MCF 10A (cell line): Measurements from ENCODE around the gene HECTD1. TPM values are rescaled to one million over a fixed set of nuclear protein-coding genes. Genes with fewer than 3 reads are reported as not detected.

Experiments
- BruUV-seq: library from RNA; stranded (reverse); fragments of 400-500 nt; replicated peaks from 2 replicates; lab custom pipeline; 2021; lab: Mats Ljungman, UMichigan
- CTCF ChIA-PET: fragments of 300-600 bp; sonication (Branson Sonifier 250); formaldehyde crosslinking; extraction: SDS; loops from one replicate; lab custom pipeline; 2021; ENCODE audit warnings: antibody characterized with exemption, inconsistent platforms; lab: Yijun Ruan, JAX
- POLR2A ChIA-PET: fragments of 300-600, 350-650 bp; sonication (Branson Sonifier 250); formaldehyde crosslinking; extraction: SDS; loops from one replicate; lab custom pipeline; 2020; ENCODE audit warnings: antibody characterized with exemption, inconsistent platforms; lab: Yijun Ruan, JAX
- DNase-seq: peaks from one replicate; pipeline ENCODE4 v3.0.0-alpha.2; 2018; ENCODE audit not compliant: unreplicated experiment
- H3K27ac Mint-ChIP-seq: one replicate; pipeline ENCODE4 v1.8.0; 2022; ENCODE audit warnings: mild to moderate bottlenecking, low read depth, mixed read lengths; ENCODE audit not compliant: unreplicated experiment
- H3K27me3 Mint-ChIP-seq: one replicate; pipeline ENCODE4 v1.8.0; 2022; ENCODE audit warnings: mixed read lengths; ENCODE audit not compliant: insufficient read depth, unreplicated experiment
- H3K36me3 Mint-ChIP-seq: one replicate; pipeline ENCODE4 v1.8.0; 2022; ENCODE audit warnings: mild to moderate bottlenecking, moderate library complexity, mixed read lengths; ENCODE audit not compliant: insufficient read depth, unreplicated experiment
- H3K4me1 Mint-ChIP-seq: one replicate; pipeline ENCODE4 v1.8.0; 2022; ENCODE audit warnings: mixed read lengths; ENCODE audit not compliant: insufficient read depth, unreplicated experiment
- H3K4me3 Mint-ChIP-seq: one replicate; pipeline ENCODE4 v1.8.0; 2022; ENCODE audit warnings: mild to moderate bottlenecking, moderate library complexity, mixed read lengths; ENCODE audit not compliant: unreplicated experiment
- H3K9me3 Mint-ChIP-seq: one replicate; pipeline ENCODE4 v1.8.0; 2022; ENCODE audit warnings: mixed read lengths; ENCODE audit not compliant: unreplicated experiment
- intact Hi-C: fragments of 100-400 bp; cut with micrococcal nuclease; formaldehyde crosslinking; loops from 2 replicates; pipeline ENCODE4 v1.14.1; 2022
- total RNA-seq: library from RNA; stranded (reverse); gene quantifications from 2 replicates; pipeline ENCODE4 v1.2.3, GENCODE V29; 2022
- TF ChIP-seq, protein P1 (sequence below): fragments of 200-600 bp; IDR thresholded peaks from one replicate; pipeline ENCODE4 v1.8.0; 2022; ENCODE audit warnings: antibody characterized with exemption, mild to moderate bottlenecking; ENCODE audit not compliant: unreplicated experiment

HECTD1 gene
- total RNA-seq, 1 experiment from 2014 or later, result 122 TPM

- TF ChIP-seq, protein P1, sequence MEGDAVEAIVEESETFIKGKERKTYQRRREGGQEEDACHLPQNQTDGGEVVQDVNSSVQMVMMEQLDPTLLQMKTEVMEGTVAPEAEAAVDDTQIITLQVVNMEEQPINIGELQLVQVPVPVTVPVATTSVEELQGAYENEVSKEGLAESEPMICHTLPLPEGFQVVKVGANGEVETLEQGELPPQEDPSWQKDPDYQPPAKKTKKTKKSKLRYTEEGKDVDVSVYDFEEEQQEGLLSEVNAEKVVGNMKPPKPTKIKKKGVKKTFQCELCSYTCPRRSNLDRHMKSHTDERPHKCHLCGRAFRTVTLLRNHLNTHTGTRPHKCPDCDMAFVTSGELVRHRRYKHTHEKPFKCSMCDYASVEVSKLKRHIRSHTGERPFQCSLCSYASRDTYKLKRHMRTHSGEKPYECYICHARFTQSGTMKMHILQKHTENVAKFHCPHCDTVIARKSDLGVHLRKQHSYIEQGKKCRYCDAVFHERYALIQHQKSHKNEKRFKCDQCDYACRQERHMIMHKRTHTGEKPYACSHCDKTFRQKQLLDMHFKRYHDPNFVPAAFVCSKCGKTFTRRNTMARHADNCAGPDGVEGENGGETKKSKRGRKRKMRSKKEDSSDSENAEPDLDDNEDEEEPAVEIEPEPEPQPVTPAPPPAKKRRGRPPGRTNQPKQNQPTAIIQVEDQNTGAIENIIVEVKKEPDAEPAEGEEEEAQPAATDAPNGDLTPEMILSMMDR, result no peak
- Mint-ChIP-seq H3K36me3 (no peaks in the 10 kb centered on the region), H3K4me3 (no peak overlapping the region), H3K27me3 (no peaks in the 10 kb centered on the region), H3K27ac (no peak overlapping the region), H3K9me3 (no peaks in the 10 kb centered on the region), H3K4me1 (peaks cover 6% of the 10 kb centered on the region)
- POLR2A ChIA-PET, result no interaction called here
- DNase-seq, result no peak
- CTCF ChIA-PET, result interaction anchor here (0.7 to 0.8 kb wide), 2 partner anchors 8 to 69 kb away, joined by 3 read pairs; no protein-coding TSS in a partner anchor
- BruUV-seq, result no TSS peak
- intact Hi-C loops, result no loop called here
These were observed 47.7 kb upstream of the HECTD1 start for GRCh38 chr14:31255286-31255685.

DNA sequence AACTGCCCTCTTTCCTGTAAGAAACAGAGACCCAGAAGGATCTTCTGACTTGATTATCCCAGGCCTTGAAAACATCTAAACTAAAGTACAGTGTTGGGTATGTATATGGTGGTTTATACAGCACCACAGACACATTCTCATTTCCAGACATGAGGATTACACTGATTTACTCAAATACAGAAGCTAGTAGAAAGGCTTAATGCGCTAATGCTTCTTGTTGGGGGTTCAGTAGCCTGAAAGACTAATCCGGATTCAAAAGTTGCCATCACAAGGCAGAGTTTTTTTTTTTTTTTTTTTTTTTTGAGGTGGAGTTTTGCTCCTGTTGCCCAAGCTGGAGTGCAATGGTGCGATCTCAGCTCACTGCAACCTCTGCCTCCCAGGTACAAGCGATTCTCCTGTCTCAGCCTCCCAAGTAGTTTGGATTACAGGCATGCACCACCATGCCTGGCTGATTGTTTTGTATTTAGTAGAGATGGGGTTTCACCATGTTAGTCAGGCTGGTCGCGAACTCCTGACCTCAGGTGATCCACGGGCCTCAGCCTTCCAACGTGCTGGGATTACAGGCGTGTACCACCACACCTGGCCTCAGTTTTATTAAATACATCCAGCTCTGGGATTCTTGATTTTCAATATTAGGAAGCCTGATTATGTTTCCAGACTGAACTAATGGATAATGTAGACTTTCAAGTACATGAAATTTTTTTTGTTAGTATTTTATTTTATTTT, 46.3 kb upstream of the HECTD1 start:
- intact Hi-C loops, result no loop called here
- TF ChIP-seq, protein P1, result no peak
- BruUV-seq, result no TSS peak
- no peaks in the 10 kb centered on the region for H3K27me3 Mint-ChIP-seq
- ChIA-PET CTCF (interaction anchor here (1.3 kb wide), 1 partner anchor 9 kb away, joined by 3 read pairs; no protein-coding TSS in a partner anchor), POLR2A (interaction anchor here (0.8 kb wide), 1 partner anchor 73 kb away, joined by 4 read pairs; no protein-coding TSS in a partner anchor)
- no peaks in the 10 kb centered on the region for H3K9me3 Mint-ChIP-seq
- peaks cover 6% of the 10 kb centered on the region for H3K4me1 Mint-ChIP-seq
- no peaks in the 10 kb centered on the region for H3K36me3 Mint-ChIP-seq
- H3K27ac Mint-ChIP-seq, result no peak overlapping the region
- H3K4me3 Mint-ChIP-seq, result no peak overlapping the region
- DNase-seq, result no peak

GRCh38 chr14:31252865-31253264, 45.3 kb upstream of the HECTD1 start:
- Mint-ChIP-seq H3K27me3 (no peaks in the 10 kb centered on the region), H3K9me3 (no peaks in the 10 kb centered on the region), H3K4me3 (no peak overlapping the region), H3K27ac (no peak overlapping the region), H3K4me1 (peaks cover 6% of the 10 kb centered on the region), H3K36me3 (no peaks in the 10 kb centered on the region)
- DNase-seq, result no peak
- no TSS peak for BruUV-seq
- intact Hi-C loops, result no loop called here
- TF ChIP-seq, protein P1, result no peak
- ChIA-PET CTCF (no interaction called here), POLR2A (interaction anchor here (0.9 kb wide), 1 partner anchor 23 kb away, joined by 3 read pairs; no protein-coding TSS in a partner anchor)

DNA sequence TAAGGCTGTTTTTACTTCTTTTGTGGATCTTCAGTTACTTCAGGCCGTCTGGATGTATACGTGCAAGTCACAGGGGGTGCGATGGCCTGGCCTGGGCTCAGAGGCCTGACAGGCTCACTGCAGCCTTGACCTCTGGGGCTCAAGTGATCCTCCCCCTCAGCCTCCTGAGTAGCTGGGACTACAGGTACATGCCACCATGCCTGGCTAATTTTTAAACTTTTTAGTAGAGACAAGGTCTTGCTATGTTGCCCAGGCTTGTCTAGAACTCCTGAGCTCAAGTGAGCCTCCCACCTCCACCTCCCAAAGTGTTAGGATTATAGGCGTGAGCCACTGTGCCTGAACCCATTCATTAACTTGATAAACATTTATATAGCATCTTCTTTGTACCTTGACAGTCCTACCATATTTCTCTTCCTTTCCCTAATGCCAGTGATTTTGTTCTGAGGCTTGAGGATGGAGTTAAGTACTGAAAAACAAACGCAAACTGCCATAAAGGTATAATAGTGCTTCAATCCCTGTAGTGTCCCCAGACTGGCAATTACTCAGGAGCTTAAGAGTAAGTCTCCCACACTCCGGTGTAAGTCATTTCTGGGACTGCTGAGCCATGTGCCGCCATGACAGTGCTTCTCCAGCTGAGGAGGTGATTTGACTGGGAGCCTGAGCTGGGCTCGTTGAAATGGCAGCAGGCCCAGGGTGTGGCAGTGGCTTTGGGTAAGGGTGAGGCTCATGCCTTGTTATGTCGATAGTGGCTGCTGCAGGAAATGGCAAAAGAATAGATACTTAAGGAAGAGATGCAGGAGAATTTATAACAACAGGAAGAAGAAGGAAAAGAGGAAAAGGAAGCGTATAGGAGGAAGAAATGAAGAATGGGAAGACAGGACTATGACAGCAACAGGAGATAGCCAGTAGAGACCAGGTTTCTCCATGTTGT, 43.7 kb upstream of the HECTD1 start:
- DNase-seq, result no peak
- peaks cover 6% of the 10 kb centered on the region for H3K4me1 Mint-ChIP-seq

More for the DNA sequence above, 43.7 kb upstream of the HECTD1 start:
- TF ChIP-seq, protein P1, result no peak
- Mint-ChIP-seq H3K36me3 (no peaks in the 10 kb centered on the region), H3K4me3 (no peak overlapping the region), H3K27me3 (no peaks in the 10 kb centered on the region), H3K9me3 (no peaks in the 10 kb centered on the region), H3K27ac (no peak overlapping the region)
- intact Hi-C loops, result no loop called here
- ChIA-PET CTCF (no interaction called here), POLR2A (interaction anchor here (1.2 kb wide), 1 partner anchor 22 kb away, joined by 4 read pairs; no protein-coding TSS in a partner anchor)
- BruUV-seq, result no TSS peak
